ENCODE data around the gene SDK1.
A peak's percentile ranks its signal among the peaks of the same experiment; 100 is the strongest.

SDK1 gene

DNA sequence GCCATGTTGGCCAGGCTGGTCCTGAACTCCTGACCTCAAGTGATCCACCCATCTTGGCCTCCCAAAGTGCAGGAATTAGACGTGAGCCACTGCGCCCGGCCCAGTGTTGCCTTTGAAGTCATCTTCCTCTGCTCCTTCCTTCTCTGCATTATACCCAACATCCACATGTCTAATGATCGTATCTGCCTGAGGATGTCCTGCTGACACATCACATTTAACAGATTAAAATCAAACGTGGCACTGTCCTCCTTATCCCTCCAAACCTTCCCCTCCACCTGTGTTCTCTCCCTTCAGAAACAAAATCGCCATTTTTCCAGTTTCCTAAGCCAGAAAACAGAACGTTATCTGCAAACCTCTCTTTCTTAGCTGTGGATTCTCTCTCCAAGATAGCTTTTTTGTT is 8.4 kb upstream of the SDK1 start:
- DNase-seq: no peak

- DNase-seq: no peak
Measured at GRCh38 chr7:3294432-3295100, 6.5 kb upstream of the SDK1 start.

DNA sequence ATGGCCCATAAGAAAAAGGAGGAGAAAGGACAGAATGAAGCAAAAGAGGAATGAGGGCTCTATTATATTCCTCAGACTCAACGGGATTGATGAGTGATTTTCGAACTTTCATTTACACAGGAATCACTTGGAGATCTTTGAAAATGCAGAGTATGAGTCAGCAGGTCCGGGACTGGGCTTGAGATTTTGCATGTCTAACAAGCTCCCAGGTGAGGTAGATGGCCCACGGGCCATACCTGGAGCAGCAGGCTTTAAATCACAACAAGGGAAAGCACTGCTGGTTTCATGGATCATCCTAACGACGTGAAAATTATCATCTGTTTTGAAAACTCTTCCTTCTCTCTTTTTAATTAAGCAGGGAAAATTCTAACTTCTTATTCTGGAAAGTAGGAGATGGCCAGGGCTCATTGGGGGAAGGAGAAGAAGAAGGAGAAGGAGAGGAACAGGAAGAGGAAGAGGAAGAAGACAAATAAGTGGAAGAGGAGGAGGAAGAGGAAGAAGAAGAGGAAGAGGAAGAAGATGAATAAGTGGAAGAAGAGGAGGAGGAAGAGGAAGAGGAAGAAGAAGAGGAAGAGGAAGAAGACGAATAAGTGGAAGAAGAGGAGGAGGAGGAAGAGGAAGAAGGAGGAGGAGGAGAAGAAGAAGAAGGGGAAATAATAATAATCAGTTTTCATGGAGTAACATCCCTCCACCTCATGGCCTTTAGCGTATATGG is 3.8 kb upstream of the SDK1 start:
- DNase-seq: no peak

GRCh38 chr7:3300221-3300650 is 816 bp upstream of the SDK1 start:
- DNase-seq: no peak

GRCh38 chr7:3301449-3301731 is 338 bp downstream of the SDK1 start:
- DNase-seq: no peak

DNA sequence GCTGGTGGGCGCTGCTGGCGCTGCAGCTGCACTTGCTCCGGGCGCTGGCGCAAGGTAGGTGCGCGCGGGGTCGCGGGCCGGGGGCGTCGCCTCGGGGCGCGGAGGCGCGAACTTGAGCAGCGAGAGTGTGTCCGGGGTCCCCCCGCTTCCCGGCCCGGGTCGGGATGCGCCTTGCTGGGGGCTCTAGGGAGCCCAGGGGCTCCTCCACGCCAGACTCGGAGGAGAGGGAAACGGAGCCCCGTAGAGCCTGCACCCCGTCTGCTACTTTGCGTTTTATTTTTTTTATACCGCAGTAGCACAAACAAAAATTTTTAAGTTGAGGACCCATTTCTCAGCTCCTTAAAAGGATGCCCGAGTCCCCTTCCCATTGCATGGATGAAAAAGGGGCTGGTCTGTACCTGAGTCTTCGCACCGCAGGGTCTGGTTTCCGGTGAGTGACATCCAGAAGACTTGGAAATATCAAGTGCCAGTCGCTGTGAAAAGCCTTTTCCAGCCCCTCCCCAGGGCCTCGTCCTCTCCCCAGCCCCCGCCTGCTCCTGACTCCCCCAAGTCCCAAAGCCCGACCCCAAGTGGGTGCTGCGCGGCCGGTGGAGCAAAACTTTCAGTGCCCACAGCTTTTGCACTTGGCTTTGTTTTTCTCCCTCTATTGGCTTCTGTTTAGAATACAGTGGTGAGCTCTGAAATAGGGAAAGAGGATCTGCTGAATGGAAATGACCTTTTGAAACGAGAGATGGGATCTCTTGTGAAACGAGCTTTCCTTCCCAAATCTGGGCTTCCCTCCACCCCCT is 973 bp downstream of the SDK1 start:
- peak; percentile 64 for DNase-seq

DNA sequence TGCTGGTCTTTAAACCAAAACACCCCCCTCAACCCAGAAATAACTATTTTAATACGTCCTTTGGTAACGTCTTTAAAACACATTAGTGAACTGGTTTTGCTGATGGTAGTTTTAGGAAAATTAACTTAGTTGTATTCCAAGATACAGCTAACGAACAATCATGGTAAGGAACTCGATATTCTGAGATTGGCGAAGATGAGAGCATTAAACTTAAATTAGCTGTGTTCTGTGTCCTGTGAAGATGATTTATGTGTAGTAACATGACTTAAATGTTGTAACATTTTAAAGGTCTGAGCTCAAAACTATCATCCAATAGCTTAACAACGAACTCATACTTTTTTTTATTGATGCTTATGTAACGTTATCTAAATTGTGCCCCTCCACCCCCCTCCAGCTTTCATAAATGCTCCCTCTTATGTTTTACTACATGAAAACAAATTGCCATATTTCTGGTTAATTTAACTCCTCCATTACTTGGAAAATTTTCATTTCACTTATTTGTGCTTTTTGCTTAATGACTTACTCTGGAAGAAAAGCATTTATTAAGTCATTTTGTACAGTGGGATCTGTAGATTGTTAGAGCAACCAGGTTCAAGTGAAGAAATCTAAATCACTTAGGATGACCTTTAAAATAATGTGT is 1.7 kb downstream of the SDK1 start:
- no peak for DNase-seq

GRCh38 chr7:3304131-3304530 is 3.1 kb downstream of the SDK1 start:
- no peak for DNase-seq

GRCh38 chr7:3307435-3307834 is 6.4 kb downstream of the SDK1 start:
- DNase-seq: no peak

- no peak for DNase-seq
Measured at GRCh38 chr7:3309140-3309539, 8.1 kb downstream of the SDK1 start.

- DNase-seq: no peak
Measured at GRCh38 chr7:3309956-3310355, 8.9 kb downstream of the SDK1 start.

DNA sequence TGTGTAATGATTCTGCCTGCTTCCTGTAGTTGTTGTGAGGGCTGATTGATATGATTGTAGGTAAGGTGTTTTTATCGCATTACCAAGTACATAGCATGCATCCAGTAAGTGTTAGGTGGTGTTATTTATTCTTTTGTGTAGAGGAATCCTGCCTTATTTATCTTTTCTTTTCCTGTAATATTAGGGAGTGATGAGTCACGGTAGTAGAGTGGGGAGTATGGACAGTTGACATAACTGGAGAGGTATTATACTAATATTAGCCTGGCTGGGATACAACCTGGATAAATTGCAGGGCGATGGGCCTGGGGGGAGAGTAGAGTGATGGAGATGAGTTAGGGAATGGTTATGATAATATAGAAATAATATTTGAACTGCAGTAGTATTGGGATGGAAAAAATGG is 9.8 kb downstream of the SDK1 start:
- no peak for DNase-seq

DNA sequence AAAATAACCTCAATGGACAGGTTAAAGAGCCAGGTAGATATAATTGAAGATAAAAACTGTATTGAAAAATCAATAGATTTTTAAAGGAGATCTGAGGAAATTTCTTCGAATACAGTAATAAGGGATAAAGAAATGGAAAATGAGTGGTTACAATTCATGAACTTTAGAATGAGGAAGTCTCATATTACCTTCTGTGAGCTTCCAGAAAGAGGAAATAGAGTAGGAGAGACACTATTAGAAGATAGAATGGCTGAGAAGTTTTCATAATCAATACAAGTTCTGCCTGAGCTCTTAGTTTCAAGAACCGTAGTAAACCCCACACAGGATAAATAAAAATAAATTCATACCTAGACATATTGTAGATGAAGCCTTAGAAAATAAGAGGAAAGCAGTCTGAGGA is 11.5 kb downstream of the SDK1 start:
- no peak for DNase-seq

DNA sequence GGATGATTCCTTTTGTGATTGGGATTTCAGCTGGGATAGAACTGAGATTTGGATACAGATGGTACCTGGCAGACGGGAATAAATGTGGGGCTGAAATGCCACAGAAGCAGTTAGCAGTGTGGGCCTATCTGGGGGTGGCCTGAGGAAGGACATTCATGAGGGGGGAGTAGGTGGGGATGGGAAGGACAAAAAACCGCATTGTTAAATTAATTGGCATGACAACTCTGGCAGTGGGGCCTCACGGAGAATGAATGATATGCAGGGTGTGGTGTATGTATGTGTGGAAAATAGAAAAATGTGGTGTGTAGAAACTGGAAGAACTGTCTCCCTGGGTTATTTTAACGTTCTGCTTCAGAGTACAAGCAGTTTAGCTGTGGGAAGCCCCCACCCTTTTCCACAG is 17.8 kb downstream of the SDK1 start:
- no peak for DNase-seq

DNA sequence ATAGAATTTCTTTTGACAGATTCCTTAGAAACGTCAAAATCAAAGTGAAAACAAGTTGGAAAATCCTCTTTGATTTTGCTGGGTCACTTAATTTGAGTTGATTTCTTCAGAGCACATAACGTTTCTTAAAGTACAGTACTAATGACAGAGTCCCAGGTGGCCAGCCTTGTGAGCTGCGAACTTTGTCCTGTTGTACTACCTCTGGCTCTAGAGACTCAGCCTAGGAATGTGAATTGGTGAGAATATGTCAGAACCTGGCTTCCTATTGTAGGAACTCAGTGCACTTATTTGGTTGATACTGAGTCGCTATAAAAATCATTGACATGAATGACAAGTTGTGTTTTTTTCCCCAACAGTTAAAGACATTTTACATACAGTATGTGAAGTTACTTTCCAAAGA is 20.2 kb downstream of the SDK1 start:
- DNase-seq: no peak

GRCh38 chr7:3321745-3322144 is 20.7 kb downstream of the SDK1 start:
- DNase-seq: no peak

GRCh38 chr7:3326246-3326645 is 25.2 kb downstream of the SDK1 start:
- DNase-seq: no peak

GRCh38 chr7:3327099-3327498 is 26.0 kb downstream of the SDK1 start:
- DNase-seq: no peak

DNA sequence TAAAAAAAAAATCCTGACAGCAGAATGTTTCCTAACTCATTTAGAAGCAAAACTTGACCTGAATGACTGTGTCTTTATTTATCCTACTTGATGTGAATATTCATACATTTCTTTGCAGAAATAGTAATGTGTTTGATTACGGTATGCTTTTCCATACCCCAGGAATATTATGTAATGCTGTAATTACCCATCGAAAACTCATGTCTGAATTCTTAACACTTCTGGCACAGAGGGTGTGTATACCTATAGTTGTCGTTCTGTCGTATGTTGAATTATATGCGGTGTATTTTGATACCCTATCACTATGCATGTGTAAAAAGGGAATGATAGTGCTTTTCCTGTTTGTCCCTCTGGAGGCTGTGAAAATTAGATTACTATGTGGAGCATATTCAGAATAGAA is 26.6 kb downstream of the SDK1 start:
- no peak for DNase-seq

DNA sequence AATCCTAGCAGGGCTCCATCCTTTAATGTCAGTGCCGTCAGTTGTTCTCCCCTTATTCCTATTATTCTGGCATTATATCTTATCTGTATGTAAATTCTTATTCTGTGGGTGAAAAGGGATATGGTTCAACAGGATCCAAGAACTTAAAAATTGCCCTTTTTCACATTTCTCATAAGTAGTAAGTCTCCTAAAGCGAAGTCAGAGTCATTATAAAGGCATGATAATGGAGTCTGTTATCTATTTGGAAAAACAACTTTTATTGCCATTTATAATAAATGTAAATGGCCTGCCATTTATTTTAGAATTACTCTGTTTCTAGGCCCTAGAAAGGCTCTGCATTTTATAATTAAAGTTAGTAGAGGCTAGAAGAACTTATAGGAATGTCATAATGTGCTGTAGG is 31.3 kb downstream of the SDK1 start:
- DNase-seq: no peak

GRCh38 chr7:3333861-3334260 is 32.8 kb downstream of the SDK1 start:
- DNase-seq: no peak

DNA sequence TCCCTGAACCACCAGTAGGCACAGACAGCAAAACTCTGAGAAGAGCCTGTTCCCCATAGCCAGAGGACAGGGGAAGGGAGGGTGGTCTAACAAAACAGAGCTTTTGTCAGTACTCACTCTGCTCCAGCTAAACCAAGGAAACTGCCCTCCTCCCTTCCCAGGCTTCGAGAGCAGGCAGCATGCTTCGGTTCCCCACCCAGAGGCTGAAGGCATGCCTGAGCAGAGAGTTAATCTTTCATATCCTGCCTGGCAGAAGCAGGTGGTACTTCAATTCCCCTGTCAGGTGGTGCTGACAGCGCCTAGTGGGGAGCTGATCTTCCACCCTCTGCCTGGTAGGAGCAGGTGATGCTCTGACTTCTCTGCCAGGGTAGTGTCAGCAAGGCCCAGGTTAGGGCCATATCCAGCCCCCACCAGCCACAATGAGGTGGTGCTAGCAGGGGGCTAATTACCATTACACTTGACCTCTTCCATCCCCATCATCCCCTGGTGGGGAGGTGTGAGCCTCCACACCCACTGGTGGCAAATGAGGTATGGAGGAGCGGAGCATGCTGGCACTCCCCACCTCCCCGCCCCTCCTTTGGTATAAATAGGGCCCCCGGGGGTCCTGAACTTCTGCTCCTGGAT is 35.1 kb downstream of the SDK1 start:
- DNase-seq: no peak

DNA sequence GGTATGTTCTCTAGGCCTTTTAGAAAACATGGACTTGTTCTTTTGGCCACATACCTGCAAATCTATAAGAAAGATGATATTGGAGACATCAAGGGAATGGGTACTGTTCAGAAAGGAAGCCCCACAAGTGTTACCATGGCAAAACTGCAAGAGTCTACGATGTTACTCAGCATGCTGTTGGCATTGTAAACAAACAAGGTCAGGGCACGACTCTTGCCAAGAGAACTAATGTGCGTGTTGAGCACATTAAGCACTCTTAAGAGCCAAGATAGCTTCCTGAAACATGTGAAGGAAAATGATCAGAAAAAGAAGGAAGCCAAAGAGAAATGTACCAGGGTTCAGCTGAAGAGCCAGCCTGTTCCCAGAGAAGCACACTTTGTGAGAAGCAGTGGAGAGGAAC is 37.1 kb downstream of the SDK1 start:
- no peak for DNase-seq
